ENCODE measurements around the gene SH3RF3.

SH3RF3 gene

DNA sequence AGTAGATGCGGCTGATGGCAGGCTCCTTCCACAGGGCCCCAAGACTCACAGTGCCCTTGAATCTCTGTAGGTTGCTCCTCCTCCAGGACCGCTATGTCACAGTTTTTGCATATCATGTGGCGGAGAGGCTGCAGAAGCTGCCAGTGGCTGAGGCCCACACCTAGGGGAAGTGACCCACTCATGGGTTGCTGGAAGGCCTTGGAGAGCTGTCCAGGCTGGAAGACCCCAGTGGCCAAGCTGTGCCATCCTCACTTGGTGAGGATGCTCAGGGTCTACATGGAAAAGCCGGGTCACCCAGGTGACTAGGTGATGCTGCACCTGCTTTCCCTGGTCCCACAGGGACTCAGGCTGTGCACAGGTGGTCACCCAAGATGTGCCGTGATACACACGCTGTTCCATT, 394.1 kb downstream of the SH3RF3 start:
- DNase-seq (ENCODE audit: low spot score) = no peak
- Histone ChIP-seq H3K27ac (no peak overlapping the region), H3K4me3 (no peak overlapping the region)
- TF ChIP-seq, protein P1, sequence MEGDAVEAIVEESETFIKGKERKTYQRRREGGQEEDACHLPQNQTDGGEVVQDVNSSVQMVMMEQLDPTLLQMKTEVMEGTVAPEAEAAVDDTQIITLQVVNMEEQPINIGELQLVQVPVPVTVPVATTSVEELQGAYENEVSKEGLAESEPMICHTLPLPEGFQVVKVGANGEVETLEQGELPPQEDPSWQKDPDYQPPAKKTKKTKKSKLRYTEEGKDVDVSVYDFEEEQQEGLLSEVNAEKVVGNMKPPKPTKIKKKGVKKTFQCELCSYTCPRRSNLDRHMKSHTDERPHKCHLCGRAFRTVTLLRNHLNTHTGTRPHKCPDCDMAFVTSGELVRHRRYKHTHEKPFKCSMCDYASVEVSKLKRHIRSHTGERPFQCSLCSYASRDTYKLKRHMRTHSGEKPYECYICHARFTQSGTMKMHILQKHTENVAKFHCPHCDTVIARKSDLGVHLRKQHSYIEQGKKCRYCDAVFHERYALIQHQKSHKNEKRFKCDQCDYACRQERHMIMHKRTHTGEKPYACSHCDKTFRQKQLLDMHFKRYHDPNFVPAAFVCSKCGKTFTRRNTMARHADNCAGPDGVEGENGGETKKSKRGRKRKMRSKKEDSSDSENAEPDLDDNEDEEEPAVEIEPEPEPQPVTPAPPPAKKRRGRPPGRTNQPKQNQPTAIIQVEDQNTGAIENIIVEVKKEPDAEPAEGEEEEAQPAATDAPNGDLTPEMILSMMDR (IDR thresholded peaks at IDR 0.05) = no peak

DNA sequence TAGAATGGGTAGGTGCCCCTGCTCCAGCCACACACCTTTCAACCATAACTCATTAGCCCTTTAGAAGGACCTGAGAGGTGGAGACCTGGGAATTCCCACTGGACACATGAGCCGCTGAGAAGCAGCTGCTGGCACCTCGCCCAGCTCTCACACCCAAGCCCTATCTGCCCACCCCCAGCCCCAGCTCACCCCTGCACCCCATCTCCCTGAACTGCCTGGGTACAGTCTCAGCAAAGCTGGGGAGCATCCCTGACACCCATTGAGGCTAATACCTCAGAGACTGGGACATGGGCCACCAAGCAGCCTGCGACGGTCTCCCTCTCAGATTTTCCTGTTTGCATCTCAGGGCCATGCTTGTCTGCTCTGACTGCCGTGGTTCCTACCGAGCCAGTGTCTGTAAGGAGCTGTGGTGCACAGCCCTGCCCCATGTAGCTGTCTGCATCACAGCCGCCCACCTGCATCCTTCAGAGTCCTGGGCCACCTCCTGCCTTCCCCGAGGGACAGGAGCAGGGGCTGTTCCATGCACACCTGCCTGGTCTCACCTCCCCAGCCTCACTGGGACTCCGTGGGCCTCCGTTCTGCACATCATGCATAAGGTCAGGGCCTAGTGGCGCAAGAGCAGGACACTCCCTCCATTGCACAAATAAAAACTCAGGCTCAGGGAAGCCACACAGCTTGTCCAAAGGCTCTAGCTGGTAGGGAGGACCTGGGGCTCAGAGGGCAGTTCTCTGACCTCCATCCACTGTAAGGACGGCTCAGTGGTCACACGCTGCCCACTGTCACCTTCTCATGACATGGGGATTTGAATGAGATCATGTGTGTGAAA, 394.7 kb downstream of the SH3RF3 start:
- Histone ChIP-seq H3K4me3 (no peak overlapping the region), H3K27ac (no peak overlapping the region)
- TF ChIP-seq, protein P1 (IDR thresholded peaks at IDR 0.05) = no peak
- DNase-seq (ENCODE audit: low spot score) = no peak

DNA sequence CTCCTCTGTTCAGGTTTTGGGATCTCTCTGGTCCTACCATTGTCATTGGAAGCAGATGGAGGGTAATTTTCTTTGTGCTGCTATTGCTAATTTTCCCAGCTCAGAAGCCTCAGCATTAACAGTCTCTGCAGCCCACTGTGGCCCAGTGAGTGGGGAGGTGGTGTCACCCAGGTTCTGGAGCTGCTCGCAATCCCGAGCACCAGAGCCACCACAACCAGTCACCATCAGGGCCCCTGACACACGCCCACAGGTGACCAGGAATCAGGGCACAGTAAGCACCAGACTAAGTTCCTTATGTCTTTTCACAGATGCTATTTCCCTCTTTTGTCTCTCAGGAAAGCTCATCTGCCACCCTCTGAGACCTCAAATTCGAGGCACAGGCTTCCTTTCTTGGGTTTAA, 396.8 kb downstream of the SH3RF3 start:
- H3K4me3 ChIP-seq = no peak overlapping the region
- no peak overlapping the region for H3K27ac ChIP-seq
- peak; percentile 7 for DNase-seq (ENCODE audit: low spot score)
- TF ChIP-seq, protein P1 (IDR thresholded peaks at IDR 0.05) = no peak

DNA sequence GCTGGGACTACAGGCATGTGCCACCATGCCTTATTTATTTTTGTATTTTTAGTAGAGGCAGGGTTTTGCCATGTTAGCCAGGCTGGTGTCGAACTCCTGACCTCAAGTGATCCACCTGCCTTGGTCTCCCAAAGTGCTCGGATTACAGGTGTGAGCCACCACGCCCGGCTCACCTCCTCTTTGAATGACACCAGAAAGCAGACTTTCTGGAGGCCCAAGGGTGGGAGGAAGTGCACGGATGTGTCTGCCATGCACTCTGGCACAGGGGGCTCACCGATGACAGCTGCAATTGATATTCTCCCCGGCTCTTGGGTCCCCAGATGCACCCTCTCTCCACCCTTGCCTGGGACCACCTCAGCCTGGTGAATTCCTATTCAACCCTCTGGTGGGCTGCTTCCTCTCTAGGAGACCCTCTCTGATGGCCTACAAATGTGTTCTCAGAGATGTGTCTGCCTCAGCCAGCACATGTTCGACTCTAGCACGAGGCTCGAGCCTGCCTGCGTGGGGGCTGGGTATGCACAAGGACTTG, 397.5 kb downstream of the SH3RF3 start:
- H3K27ac ChIP-seq = no peak overlapping the region
- DNase-seq (ENCODE audit: low spot score) = peak; percentile 38
- no peak overlapping the region for H3K4me3 ChIP-seq
- TF ChIP-seq, protein P1 (IDR thresholded peaks at IDR 0.05) = no peak

DNA sequence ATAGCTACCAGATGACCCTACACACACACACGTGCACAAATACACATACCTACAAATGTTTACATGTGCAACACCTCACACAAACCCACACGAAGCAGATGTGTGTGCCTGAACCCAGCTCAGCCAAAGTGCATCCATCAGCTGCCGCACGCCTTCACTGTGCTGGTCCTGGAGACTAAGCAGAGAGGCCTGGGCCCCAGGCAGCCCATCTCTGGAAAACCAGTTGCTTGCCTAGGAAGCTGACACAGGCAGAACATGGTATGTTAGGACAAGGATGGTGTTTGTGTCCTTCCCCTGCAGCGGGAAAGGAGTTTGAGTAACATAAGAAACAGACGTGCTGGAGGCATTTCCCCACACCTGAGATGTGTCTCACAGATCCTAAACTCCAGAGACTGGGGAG, 398.1 kb downstream of the SH3RF3 start:
- H3K27ac ChIP-seq = no peak overlapping the region
- no peak overlapping the region for H3K4me3 ChIP-seq
- TF ChIP-seq, protein P1 (IDR thresholded peaks at IDR 0.05) = no peak
- peak; percentile 57 for DNase-seq (ENCODE audit: low spot score)

DNA sequence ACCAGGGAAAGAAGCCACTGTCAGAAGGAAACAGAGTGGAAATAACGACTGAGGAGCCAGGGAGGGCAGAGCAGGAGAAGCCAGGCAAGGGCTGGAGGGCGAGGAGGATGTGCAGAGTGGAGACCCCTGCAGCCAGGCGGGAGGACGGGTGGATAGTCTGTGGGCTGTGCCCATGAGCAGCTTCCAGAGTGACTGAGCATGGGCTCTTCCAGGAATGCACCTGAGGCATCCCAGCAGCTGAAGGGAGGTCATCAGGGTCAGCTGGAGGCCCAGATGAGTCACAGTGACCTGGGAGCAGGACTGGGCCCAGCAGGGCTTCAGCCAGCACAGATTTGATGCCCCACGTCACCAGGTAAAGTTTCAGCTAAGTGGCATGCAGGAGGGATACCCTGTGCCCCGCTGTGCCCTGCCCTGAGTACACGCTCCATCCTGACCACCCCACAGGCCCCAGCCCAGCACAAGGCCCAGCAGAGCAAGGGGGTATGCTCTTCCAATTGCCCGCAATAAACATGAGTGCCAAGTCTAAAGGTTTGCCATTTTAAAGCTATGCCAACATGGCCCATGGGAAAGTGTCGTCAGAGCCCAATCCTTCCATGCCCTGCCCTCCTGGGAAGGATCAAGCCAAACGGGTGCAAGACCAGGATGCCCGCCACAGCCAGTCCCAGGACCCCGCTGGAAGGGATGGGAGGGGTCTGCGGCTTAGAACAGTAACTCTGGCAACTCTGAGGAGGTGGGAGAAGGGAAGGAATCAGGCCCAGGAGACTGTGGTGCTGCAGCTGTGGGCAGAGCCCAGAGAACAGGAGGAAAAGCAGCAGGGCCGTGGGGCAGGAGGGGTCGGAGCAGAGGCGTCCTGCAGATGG, 399.1 kb downstream of the SH3RF3 start:
- TF ChIP-seq, protein P1 (IDR thresholded peaks at IDR 0.05) = no peak
- Histone ChIP-seq H3K27ac (no peak overlapping the region), H3K4me3 (no peak overlapping the region)
- DNase-seq (ENCODE audit: low spot score) = peak; percentile 47
